Glomerular endothelial cell (primary cell): Measurements from ENCODE around the gene MMADHC. TPM values are rescaled to one million over a fixed set of nuclear protein-coding genes. Genes with fewer than 3 reads are reported as not detected.

Source experiments
- DNase-seq: peaks from one replicate; pipeline ENCODE4 v3.0.0-alpha.2; 2011; ENCODE audit warnings: low read depth, low spot score; ENCODE audit errors: extremely low read depth
- total RNA-seq: library from RNA; depleted of rRNA; stranded (reverse); fragments of >200 nt; gene quantifications from 2 replicates; pipeline ENCODE4 v1.2.3, GENCODE V29; 2015

MMADHC gene
- total RNA-seq, 1 donor from 2014 or later = 95.8 TPM

GRCh38 chr2:149559341-149560068 is 28.1 kb downstream of the MMADHC start:
- no peak for DNase-seq

GRCh38 chr2:149556452-149556851 is 31.1 kb downstream of the MMADHC start:
- DNase-seq = no peak

DNA sequence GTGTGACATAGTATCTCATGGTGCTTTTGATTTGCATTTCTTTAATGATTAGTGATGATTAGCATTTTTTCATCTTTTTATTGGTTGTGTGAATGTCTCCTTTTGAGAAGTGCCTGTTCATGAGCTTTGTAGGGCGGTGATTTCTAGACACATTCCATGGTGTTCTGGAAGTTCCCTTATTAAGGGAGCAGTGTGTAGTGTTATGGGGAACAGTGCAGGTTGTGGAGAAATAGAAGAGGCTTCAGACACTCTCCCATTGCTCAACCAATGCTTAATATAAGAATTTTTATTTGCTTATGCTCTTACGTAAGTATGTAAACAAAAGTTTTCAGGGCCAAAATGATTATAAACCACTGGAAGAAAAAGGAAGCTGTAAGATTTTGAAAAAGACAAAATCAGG is 34.7 kb downstream of the MMADHC start:
- DNase-seq = no peak

DNA sequence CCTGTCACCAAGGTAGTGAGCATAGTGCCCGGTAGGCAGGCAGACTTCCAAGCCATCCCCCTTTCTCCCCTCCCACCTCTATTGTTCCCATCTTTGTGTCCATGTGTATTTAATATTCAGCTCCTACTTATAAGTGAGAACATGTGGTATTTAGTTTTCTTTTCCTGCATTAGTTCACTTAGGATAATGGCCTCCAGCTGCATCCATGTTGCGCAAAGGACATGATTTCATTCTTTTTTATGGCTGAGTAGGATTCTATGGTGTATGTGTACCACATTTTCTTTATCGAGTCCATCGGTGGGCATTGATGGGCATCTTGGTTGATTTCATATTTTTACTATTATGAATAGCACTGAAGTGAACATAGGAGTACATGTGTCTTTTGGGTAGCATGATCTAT is 35.3 kb downstream of the MMADHC start:
- no peak for DNase-seq

- DNase-seq = no peak
Observed at GRCh38 chr2:149544692-149545091, 42.9 kb downstream of the MMADHC start.

- no peak for DNase-seq
Observed at GRCh38 chr2:149543845-149544244, 43.7 kb downstream of the MMADHC start.

GRCh38 chr2:149540138-149540537 is 47.4 kb downstream of the MMADHC start:
- no peak for DNase-seq

GRCh38 chr2:149538138-149538833 is 49.3 kb downstream of the MMADHC start:
- no peak for DNase-seq

DNA sequence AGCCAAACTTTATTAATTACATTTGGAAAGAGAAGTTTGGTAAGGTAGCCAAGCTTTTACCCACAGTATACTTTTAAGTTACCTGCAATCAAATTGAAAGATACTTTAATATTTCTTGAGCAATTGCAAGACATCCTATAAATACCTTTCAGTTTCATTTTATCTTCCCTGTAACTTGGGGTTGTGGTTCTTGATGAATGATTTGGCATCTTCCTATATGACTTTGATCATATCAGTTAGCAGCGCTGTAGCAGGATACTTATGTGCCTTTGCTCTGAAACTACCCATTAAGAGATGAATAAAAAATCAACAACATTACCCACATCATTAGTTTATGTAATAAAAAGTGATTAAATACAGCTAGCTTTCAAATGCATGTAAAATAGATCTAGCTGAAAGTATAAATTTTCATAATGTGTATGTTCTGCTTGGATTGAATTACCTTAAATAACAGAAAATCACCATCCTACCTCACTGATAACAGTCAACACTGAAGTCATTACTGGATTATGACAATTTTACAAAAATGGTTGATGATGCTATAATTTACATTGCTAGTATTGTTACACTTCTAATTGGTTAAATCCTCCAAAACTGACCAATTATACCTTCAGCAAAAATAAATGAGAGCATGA is 50.4 kb downstream of the MMADHC start:
- DNase-seq = no peak

DNA sequence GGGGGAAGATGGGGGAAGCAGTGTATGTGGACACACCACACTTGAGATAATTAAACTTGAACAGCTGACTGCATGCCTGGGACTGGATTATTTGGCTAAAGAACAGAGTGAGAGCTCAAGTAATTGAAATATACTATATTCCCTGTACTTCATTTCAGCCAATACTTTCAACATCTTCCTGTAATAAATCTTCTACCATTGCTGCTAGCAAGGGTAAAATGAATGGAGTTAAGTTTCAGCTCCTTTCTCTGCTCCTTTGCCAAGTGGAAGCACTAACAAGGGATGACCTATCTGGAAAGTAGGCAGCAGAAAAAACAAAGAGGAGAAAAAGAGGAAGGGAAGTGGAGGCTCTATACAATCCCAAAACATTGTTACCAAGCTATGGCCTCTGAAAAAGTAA is 50.9 kb downstream of the MMADHC start:
- DNase-seq = no peak

DNA sequence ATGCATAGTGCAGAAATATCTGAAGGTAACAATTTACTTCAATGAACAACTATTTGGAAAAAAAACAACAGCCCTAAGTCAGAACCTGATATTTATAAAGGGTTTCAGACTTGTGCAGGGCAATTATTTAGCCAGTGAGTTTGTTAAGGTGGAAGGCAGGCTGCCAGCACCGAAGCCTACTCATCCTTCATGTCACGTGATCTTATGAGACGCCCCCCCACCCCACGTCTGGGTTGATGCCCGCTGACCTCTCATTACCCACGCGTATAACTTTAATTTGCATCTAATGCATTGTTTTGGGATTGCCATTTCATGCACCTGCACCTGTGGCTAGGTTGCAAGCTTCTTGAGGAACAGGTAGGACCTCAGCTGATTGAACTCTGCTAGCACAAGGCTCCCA is 52.9 kb downstream of the MMADHC start:
- no peak for DNase-seq

- DNase-seq = no peak
Observed at GRCh38 chr2:149528983-149529382, 58.6 kb downstream of the MMADHC start.

DNA sequence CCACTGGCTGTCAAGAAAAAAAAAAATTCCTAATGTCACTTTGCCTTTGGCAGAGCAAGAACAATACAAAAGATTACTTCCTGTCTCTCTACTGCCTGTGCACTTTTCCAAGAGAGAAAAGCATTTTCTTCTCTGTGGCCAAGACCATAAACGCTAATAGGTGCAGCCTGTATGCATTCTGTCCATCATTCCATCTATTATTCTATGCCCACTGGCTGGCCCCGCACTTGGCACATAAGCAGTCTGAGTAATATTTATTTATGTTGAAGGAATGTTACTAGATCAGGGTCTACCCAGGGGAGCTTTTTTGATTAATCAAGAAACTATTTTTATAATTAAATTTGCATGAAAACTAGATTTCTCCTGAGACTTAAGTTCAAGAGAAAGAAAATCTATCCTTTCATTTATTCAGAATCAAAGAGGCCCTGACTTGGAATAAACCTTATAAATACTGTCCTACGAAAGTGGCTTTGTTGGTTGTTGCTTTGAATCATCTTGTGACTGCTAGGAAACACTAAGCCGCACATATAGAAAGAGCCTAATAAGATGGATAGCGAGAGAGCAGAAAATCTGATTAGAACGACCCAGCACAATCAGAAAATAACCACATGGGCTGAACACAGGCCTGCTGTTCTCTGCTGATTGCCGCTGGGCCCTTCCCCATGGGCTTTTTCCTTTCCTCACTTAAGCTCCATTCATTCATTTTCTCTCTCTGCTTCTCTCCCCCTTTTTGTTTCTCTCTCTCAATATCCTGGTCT is 59.4 kb downstream of the MMADHC start:
- no peak for DNase-seq

DNA sequence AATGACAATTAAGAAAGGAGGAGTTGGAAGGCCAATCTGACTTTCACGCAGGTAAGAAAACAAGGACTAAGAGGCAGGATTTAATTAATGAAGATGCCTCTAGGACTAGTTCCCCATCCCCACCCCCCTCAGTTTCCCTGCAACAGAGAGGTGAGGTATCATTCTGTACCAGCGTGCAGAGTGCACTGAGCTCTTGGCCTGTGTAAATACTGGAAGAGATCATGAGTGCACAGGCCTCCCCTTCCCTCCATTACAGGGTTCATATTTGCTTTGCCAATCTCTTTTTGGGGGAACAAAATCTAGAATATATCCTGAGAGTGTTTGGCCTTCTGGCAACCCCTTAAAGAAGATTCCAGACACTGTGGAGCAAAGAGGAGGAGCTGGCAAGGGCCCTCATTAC is 60.9 kb downstream of the MMADHC start:
- no peak for DNase-seq

DNA sequence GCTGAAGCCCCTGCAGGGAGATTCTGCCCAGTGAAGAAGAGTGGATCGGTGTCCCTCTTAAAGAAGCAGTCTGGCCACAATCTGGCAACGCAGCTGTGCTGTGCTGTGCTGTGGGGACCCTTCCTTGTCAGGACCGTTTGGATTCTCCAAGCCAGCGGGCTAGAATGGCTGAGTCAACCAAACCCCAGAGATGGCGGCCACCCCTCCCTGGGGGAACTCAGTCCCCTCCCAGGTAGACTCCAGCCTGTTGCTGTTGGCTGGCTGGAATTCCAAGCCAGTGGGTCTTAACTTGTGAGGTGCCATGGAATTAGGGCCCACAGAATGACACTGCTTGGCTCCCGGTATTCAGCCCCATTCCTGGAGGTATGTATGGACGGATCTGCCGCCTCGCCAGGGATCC is 62.3 kb downstream of the MMADHC start:
- no peak for DNase-seq
